Activated CD4-positive, alpha-beta T cell treated with anti-CD3 and anti-CD28 coated beads, Interleukin-2, amount 50 U/mL, for 16 hours (primary cell): ENCODE data around the gene FAM83G.

ENCODE experiments used
- DNase-seq: peaks from one replicate; pipeline ENCODE4 v3.0.0-alpha.2; 2020

FAM83G gene

DNA sequence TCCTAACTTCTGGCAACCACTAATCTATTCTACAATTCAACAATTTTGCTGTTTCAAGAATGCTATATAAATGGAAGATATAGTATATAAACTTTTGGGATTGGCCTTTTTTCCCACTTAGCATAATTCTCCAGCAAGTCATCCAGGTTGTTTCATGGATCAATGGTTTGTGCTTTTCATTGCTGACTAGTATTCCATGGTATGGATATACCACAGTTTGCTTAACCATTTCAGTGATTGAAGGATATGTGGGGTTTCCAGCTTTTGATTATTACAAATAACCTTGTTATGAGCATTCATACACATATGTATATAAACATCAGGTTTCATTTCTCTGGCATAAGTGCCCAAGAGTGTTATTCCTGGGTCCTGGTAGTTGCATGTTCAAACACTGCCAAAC is 2.1 kb upstream of the FAM83G start:
- DNase-seq: no peak

DNA sequence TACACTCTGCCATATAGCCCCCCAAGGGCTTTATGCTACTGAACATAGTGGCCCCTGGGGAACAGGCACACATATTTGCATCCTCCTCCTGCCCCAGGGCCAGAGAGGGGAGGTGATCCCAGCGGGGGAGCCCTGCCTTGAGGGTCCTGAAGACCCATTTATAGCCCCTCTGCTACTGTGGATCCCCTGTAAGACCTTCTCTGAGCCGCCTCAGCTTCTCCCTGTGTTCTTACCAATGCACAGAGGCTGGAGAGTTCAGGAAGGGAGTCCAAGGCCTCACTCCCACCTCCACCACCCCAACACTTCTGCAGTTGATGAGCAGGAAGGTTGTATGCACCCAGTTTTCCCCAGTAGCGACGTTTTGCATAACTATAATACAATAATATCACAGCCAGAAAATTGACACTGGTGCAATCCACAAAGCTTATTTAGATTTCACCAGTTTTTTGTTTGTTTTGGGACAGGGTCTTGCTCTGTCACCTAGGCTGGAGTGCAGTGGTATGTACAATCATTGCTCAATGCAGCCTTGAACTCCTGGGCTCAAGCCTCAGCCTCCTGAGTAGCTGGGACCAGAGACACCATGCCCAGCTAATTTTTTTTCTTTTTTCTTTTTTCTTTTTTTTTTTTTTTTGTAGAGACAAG is 1.3 kb upstream of the FAM83G start:
- DNase-seq: no peak

DNA sequence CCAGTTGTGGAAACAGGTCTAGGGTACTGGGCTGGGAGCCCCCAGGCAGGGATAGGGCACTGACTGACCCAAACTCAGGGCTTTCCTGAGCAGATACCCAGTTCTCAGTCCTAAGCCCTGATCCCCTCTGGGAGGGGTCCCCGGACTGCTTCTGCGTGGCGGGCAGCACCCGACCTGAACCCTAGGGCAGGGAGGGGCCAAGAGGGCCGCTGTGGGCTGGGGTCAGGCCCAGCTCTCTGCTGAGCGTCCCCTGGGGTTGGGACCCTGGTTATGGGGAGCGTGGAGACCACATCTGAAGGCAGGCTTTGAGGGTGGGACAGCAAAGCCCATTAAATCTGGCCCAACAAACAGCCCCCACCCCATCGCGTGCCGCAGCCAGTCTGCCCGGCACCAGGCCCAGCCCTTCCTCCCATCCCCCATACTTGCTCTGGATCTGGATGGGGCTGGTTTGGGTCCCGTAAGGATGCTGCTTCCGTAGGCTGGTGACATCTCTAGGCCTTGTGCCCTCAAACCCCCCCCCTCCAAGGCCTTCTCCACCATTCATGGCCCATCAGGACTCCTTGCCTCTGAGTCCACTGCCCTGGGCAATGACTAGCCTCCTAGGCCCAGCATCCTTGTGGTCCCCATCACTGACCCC is 691 bp upstream of the FAM83G start:
- no peak for DNase-seq

DNA sequence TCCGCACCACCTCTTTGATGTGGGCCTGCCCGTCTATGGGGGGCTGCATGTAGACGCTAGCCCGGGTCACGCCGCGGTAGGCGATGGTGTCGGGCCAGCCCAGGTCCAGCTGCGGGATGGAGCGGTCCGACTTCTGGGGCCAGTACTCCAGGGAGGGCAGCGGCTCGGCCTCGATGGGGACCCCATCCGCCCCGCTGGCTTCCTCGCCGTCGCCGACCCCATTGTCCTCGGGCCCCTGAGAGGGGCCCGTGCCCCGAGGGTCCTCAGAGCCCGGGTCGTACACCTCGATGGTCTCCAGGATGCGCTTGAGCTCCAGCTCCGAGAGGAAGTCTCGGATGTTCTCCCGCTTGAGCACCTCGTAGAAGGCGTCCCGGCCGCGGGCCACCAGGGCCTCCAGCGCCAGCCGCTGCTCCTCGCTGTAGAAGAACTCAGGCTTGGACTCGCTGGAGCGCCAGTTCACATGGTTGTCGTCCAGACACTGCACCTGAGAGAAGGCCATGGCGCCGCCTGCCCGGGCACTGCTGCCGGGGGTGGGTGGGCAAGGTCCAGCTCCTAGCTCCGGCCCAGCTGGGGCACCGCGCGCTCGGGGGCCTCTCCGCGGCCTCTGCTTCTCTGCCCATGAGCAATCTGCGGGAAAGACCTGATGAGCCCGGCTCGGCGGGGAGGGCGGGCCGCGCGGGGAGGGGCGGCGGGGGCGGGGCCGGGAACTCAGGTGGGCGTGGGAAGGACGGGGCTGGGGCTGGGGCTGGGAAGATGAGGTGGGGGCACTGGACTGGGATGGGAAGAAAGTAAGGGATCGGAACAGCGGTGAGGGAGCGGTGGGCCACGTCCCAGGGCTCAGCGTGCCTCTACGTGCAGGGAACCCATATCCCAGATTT is 782 bp downstream of the FAM83G start:
- DNase-seq: peak; percentile 36

DNA sequence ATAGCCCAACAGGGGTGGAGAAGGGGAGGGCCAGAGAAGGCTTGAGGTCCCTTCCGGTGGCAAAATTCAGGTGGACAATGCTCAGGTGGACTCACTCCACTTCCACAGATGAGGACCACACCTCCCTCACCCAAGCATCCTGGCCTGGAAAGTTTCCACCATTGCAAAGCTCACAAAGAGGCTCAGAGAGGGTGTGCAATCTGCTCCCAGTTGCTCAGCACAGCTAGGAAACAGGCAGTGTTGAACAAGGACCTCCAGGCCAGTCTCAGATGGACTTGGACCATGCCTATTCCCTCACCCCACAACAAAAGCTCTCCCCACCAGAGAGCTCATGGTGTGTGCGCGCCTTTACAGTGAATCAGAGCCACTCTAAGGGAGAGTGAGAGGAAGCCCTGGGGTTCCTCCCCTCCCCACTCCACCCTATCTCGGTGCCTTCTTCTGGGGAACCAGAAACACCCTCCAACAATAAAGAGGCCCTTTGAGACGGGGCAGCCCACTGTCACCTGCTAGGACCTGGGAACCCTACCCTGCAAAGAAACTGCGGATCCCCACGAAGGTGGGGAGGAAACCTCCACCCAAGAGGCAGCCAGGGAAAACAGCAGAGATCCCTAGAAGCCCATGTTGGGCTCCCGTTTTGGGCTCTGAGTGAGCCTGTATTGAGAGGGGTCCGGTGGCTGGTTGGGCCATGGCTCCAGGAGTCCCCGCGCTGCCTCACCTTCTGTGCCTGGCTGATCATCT is 1.6 kb downstream of the FAM83G start:
- no peak for DNase-seq

DNA sequence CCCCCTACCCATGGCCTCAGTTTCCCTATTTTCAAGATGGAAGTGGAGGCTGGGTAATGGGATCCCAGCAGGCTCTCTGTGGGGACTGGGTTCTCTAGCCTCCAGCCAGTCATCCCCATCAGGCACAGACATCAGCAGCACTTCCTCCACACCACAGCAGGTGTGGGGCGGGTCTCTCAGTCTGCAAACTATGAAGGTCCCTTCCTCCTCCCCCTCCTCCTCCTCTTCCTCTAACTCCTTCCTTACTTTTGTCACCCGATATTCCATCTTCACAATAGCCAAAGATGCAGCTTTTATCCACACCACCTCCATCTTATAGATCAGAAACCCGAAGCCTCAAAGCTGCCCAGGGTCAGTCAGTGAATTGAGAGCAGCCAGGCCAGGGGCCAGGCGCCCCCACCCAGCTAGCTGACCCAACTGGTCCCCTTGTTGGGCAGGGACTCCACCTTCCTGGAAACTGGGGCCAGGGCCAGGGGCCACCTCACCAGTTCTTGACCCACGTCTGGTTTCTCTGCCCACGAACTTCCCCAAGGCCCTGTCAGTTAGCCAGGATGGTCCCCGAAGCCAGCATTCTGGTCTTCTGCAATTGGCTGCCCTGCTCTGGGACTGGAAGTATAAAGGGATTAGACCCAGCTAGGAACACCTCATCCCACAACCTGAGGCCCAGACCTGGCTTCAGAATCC is 2.5 kb downstream of the FAM83G start:
- DNase-seq: no peak

DNA sequence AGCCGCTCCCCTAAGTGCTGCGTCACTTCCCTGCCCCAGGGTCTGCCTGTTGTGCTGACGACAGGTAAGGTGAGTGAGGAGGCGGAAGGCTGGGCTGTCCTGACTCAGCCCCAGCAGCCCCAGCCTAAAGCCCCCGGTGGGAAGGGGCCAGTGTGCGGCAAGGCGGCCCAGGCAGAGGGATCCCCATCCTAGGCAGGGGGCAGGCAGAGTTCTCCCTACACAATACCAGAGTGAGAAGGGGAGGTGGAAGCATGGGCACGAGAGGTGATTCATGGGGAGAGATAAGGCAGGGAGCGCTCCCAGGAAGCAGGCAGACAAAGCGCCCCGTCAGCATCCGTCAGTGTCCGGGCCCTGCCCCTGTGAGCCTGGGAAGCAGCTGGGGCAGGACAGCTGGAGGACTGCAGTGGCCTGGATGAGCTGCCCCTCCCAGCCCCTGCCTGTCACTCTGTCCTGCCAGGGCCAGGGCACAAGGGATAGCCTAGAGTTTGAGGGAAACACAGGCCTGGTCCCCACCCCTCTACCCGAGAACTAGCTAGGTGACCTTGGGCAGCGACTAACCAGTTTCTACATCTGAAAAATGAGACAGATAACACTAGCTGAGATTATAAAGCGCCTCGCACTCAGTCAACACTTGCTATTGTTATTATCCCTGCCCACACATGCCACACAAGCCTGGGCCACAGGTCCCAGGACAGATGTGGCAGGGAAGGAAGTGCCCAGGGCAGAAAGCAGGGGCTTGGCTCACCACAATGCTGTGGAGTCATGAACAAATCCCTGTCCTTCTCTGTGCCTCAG is 3.8 kb downstream of the FAM83G start:
- no peak for DNase-seq

DNA sequence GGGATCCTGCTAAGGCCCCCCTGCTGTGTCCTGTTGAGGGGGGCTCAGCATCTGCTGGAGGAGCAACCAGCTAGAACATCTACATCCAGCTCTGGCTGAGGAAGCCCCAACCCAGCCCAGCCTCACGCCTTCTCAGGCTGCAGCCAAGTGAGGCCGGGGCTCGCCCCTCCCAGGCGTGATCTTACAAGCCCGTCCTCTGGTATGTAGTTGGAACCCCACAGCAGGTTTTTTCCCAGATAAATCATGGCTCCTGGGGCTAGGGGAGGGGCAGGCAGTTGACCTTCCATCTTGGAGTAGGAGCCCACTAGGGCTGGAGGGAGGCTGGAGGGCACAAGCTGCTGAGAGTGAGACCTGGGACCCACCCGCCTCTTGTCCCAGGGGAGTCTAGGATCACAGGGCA is 4.7 kb downstream of the FAM83G start:
- no peak for DNase-seq

DNA sequence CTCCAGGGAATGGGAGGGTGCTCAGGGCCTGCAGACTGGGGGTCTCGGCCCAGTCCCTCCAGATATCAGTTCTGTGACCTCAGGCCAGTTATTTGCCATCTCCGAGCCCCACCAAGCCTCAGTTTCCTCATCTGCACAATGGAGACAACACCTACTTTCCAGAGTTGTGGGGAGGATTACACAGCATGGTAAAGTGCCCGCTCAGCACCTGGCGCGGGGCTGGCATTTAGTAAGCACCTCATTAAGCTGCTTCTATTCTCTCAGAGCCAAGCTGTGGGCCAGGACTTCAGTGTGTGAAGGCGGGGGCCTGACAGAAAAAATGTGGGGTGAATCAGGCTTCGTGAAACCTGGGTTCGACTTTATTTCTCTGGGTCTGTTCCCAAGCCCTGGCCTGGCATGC is 5.2 kb downstream of the FAM83G start:
- DNase-seq: no peak

DNA sequence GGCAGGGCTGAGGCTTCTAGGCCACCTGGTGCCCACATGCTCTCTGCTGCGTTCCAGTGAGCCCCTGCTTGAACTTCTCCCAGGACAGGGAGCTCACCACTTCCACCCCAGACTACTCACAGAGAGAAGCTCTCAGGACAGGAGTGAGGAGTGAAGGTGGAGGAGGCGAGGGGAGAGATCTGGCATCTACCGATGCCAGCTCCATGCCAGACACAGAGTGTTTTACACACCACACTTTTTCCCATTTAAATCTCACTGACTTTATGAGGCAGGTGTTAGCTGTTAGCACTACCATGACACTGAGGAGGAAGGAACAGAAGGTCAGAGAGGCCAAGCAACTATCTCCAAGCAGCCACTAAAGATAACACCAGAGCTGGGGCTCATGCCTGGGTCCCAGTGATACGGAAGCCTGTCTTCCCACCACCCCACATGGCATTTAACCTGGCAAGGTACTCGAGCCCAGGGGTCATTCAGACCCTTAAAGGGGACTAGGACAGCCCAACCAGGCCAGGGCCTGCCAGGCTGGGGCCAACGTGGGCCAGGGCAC is 6.8 kb downstream of the FAM83G start:
- no peak for DNase-seq

DNA sequence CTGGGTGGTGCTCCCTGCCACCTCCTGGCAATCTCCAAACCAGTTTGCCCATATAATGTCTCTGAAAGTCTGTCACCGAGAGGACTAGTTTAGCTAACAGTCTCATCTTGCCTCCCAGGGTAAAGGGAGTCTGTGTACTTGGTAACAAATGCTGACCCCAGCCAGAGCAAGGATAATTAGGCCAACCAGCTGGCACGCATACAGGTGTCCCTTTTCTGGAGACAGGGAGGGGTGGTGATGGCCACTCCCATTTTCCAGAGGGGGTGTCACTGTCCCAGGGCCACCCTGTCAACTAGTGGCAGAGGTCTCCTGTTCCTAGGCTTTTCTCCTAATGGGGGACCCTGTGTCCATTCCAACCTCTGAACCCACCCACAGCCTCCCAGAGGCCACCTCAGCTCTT is 8.1 kb downstream of the FAM83G start:
- no peak for DNase-seq

DNA sequence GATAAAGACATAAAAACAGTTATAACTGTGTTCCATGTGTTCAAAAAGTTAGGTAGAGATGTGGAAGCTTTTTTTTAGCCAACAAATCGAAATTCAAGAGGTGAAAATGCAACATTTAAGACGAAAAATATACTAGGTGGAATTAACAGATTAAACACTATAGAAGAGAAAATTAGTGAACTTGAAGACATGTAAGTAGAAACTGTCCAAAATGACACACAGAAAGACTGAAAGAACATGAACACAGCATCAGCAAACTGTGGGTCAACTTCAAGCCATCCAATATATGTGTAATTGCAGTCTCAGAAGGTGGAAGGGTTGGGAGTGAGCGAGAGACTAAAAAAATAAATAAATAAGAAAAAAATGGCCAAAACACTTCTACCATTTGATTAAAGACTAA is 9.3 kb downstream of the FAM83G start:
- DNase-seq: no peak

DNA sequence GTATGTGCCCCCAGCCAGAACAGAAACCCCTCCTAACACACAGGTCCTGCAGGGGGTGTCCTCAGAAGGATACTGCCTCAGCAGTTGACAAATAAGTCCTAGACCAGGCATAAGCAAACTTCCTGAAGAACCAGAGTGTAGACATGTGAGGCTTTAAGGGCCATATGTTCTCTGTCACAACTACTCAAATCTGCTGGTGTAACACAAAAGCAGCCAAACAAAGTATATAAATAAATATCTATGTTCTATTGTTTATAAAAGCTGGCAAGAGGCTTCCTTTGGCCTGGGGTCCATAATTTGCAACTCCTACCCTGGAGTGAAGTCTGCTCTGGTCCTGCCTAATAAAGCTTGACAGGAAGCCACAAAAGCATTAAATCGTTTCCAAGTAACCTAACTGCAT is 9.9 kb downstream of the FAM83G start:
- no peak for DNase-seq

DNA sequence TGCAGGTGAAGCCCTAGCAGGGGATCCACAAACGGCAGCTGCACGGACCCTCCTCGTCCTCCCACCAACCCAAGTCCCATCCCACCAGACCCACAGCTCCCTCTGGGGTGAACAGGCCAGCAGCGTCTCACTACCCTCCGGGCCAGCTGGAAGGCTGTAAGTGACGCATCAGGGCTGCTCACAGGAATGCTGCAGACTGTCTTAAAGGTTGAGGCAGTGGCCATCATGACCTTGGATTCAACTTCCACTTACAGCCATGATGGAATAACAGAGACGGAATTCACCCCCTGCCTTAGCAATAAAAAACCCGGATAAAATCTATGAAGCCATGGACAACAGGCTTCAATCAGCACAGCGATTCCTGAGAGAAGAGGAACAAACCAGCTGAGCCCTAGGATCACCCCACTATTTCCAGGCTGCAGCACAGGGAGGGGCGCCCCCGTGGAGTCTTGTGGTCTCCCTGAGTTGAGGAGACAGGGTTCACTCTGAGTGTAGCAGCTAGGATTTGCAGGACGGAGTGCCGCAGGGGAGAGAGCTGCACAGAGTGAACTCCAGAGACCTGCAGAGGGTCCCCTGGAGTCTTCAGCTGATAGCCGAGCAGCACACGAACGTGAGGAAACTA is 10.5 kb downstream of the FAM83G start:
- no peak for DNase-seq

DNA sequence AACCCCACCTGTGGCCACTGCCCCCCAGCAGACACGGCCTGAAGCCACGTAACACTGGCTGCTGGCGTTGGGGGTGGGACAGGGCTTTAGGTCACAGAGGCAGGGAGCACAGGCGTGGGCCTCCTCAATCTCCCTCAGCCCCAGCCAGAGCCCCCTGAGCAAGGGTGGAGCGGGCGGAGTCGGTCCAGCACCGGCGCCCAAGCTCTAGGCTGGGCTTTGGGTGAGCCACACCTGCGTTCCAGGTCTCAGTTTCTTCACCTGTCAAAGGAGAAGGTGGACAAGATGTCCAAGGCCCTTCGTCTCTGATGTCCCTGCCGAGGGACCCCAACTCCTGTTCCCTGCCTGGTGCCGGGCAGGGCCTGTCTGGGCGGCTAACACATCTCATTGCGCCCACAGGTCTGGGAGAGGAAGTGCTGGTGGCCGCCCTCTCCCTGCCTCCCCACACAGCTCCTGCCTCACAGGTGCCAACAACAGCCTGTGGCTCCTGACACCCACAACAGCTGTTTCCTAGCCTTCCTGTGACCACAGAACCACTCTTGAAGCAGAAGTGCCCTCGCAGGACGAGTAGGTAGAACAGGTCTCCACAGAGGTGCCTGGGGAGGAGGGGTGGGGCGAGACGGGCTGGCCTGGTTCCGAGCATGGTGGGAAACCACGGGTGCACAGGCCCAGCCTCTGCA is 12.0 kb downstream of the FAM83G start:
- DNase-seq: peak; percentile 39

DNA sequence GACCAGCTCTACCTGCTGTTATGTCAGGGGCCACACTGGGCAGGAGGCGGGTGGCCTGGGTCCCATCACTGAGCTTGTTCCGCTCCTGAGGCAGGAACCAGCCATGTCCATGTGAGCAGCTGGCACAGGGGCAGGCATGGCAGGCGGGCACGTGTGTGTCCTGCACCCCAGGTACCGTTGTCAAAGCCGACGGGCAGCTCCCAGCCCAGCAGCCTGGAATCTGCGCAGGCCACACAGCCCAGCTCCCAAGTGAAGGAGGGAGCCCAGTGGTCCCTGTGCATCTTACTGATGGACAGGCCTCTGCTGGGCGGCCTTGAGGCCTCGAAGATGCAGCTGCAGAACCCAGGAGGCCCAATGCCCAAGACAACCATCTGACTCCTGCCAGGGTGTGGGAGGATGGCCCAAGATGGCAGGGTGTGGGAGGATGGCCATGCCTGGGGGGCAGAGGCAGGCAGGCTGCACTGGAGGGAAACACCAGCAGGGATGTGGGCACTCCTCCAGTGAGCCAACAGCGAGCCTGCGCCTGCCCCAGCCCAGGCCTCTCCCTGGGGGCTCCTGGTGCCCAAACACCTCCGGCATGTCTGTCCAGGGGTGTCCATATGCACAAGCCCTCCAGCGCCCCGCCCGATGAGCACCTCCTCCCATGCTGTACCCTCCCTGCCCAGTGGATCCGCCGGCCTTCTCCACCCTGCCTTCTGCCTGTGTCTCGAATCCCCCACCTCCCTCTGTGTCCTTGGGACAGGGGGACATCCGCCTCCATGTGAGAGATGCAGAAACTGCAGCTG is 12.8 kb downstream of the FAM83G start:
- no peak for DNase-seq

DNA sequence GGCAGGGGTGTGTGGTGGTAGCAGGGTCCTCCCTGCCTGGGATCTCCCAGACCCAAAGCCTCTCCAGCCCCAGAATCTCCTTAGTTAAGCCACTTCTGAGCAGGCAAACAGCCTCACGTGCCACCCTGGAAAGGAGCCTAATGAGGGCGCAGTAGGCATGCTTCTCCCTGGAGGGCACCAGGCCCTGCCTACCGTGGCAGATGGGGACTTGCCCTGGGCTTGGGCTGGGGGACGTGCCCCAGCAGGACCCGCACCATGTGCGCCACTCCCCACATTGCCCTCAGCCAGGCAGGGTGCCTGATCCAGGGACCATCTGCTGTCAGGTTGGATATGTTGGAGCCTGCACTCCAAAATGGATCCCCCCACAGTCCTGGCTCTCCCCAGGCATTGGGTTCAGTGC is 14.2 kb downstream of the FAM83G start:
- no peak for DNase-seq

DNA sequence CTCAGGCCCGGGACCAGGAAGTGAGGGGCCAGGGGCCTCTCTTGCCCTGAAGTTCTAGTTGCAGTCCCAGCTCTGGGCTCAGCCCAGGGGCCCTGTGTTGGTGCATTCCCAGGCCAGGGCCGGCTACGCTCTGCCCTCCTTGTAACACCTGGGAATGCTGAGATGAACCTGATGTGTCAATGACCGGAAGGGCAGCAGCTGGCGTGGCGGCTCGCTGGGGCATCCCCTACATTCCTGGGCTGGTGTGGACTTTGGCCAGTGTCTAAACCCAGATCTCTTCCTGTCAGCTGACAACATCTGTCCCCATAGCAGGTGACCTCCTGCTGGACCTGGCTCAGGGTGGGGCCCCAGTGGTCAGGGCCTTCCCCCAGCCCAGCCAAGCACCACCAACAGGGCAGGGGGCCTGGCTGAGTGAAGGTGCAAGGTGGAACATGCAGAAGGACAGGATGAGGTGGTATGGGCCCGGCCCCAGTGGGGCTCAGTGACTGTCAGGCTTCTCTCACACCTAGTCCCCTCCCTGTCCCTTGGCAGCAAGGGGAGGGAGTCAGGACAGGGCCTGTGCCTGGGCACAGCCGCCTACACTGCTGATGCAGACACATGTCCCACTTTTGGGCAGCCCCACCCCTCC is 15.9 kb downstream of the FAM83G start:
- no peak for DNase-seq

DNA sequence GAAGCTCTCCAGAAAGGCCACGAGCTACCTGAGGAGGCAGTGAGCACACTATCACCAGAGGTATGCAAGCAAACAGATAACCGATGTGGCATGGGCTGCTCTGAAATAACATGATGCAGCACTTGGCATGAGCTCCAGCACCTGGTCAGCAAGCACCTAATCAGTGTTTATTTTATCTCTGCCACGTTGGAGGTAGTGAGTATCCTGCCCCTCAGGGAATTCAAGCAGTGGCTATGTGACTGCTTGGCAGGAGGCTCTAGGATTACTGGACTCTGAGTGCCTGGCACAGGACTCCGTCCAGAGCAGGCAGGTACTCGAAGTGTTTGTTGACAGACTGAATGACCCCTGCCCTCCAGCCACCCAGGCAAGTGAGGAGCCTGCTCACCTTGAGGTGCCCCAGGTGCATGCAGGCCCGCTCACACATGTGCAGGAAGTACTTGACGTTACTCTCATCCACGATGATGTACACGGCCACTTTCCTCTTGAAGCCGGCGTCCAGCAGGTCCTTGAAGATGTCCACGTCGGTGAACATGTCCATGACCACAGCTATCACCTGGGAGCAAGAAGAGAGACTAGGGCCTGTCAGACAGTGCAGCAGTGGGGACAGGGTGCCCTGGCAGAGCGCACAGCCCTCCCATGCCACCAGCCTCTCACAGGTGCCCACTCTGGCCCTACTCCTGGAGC is 16.6 kb downstream of the FAM83G start:
- no peak for DNase-seq
